ENCODE results near the gene CD2BP2. TPM values are rescaled to one million over a fixed set of nuclear protein-coding genes. Genes with fewer than 3 reads are reported as not detected.

CD2BP2 gene
- total and polyA plus RNA-seq, 2 experiments from 2014 or later: 41.0 to 45.1 TPM

GRCh38 chr16:30376461-30376902 is 21.4 kb upstream of the CD2BP2 start:
- H2AFZ ChIP-seq: peak overlapping the region; percentile 79
- H3K9me2 ChIP-seq (replicated peaks; ENCODE audit: insufficient read depth): no peaks in the 10 kb centered on the region
- H3K79me2 ChIP-seq: peaks cover 6% of the 10 kb centered on the region
- H3K9me3 ChIP-seq (ENCODE audit: low read depth): no peaks in the 10 kb centered on the region
- no peak overlapping the region for H3K4me3 ChIP-seq
- WGBS (ENCODE audit: low lambda C conversion rate, missing lambda C conversion rate): 95% methylated on average over 8 of the region's 8 CpGs
- TF ChIP-seq CTCF (IDR thresholded peaks at IDR 0.05; ENCODE audit: poor library complexity): no peak
- TF ChIP-seq EZH2phosphoT487 (IDR thresholded peaks at IDR 0.05; ENCODE audit: low read depth, severe bottlenecking, unreplicated experiment): no peak
- no peak for TF ChIP-seq EZH2 (IDR thresholded peaks at IDR 0.05; ENCODE audit: borderline replicate concordance)
- peak overlapping the region; percentile 99 for H3K27ac ChIP-seq
- peaks cover 12% of the 10 kb centered on the region for H3K4me1 ChIP-seq (ENCODE audit: insufficient read depth)
- no peaks in the 10 kb centered on the region for H3K27me3 ChIP-seq
- H3K4me2 ChIP-seq: peak overlapping the region; percentile 84
- no peak for DNase-seq (ENCODE audit: low spot score)
- no peaks in the 10 kb centered on the region for H4K20me1 ChIP-seq (ENCODE audit: insufficient read depth, poor library complexity, severe bottlenecking)
- H3K36me3 ChIP-seq (replicated peaks; ENCODE audit: insufficient read depth, low read depth): no peaks in the 10 kb centered on the region

GRCh38 chr16:30375864-30376263 is 20.8 kb upstream of the CD2BP2 start:
- H3K4me3 ChIP-seq: no peak overlapping the region
- no peaks in the 10 kb centered on the region for H3K9me3 ChIP-seq (ENCODE audit: low read depth)
- peaks cover 6% of the 10 kb centered on the region for H3K79me2 ChIP-seq
- DNase-seq (ENCODE audit: low spot score): no peak
- H3K27ac ChIP-seq: peak overlapping the region; percentile 99
- no peaks in the 10 kb centered on the region for H3K27me3 ChIP-seq
- peaks cover 14% of the 10 kb centered on the region for H3K4me1 ChIP-seq (ENCODE audit: insufficient read depth)
- no peaks in the 10 kb centered on the region for H3K9me2 ChIP-seq (replicated peaks; ENCODE audit: insufficient read depth)
- no peaks in the 10 kb centered on the region for H4K20me1 ChIP-seq (ENCODE audit: insufficient read depth, poor library complexity, severe bottlenecking)
- WGBS (ENCODE audit: low lambda C conversion rate, missing lambda C conversion rate): 96% methylated on average over 8 of the region's 8 CpGs
- H3K4me2 ChIP-seq: no peak overlapping the region
- no peaks in the 10 kb centered on the region for H3K36me3 ChIP-seq (replicated peaks; ENCODE audit: insufficient read depth, low read depth)
- no peak overlapping the region for H2AFZ ChIP-seq
- no peak for TF ChIP-seq EZH2 (IDR thresholded peaks at IDR 0.05; ENCODE audit: borderline replicate concordance)
- TF ChIP-seq CTCF (IDR thresholded peaks at IDR 0.05; ENCODE audit: poor library complexity): no peak
- TF ChIP-seq EZH2phosphoT487 (IDR thresholded peaks at IDR 0.05; ENCODE audit: low read depth, severe bottlenecking, unreplicated experiment): no peak

- Histone ChIP-seq H3K79me2 (peaks cover 7% of the 10 kb centered on the region), H3K4me2 (no peak within 1 kb of the TSS), H3K4me3 (no peak within 1 kb of the TSS), H4K20me1 (ENCODE audit: insufficient read depth, poor library complexity, severe bottlenecking) (peaks cover 2% of the 10 kb centered on the region), H3K27me3 (no peaks in the 10 kb centered on the region), H3K4me1 (ENCODE audit: insufficient read depth) (peaks cover 14% of the 10 kb centered on the region), H3K9me3 (ENCODE audit: low read depth) (no peaks in the 10 kb centered on the region), H3K27ac (no peak within 1 kb of the TSS), H3K36me3 (replicated peaks; ENCODE audit: insufficient read depth, low read depth) (no peaks in the 10 kb centered on the region), H2AFZ (no peak within 1 kb of the TSS), H3K9me2 (replicated peaks; ENCODE audit: insufficient read depth) (no peaks in the 10 kb centered on the region)
- DNase-seq (ENCODE audit: low spot score): no peak
- 88% methylated on average over 6 of the region's 6 CpGs for WGBS (ENCODE audit: low lambda C conversion rate, missing lambda C conversion rate)
- TF ChIP-seq CTCF (IDR thresholded peaks at IDR 0.05; ENCODE audit: poor library complexity) (no peak), EZH2 (IDR thresholded peaks at IDR 0.05; ENCODE audit: borderline replicate concordance) (no peak), EZH2phosphoT487 (IDR thresholded peaks at IDR 0.05; ENCODE audit: low read depth, severe bottlenecking, unreplicated experiment) (no peak)
Observed at GRCh38 chr16:30374538-30374937, 19.4 kb upstream of the CD2BP2 start, which contains the start of gene MYL11. MYL11 (plus strand) TSS chr16:30374802; CDS start chr16:30374858, 56 bp downstream.
